BLaER1 (cell line): ENCODE data around the gene WDR18.

Experiments
- H3K27ac ChIP-seq: shearing (Covaris generic); formaldehyde crosslinking; 2 replicates; pipeline ENCODE4 v1.8.1; 2022
- H3K27me3 ChIP-seq: shearing (Covaris generic); formaldehyde crosslinking; 2 replicates; pipeline ENCODE4 v1.8.1; 2022
- H3K36me3 ChIP-seq: shearing (Covaris generic); formaldehyde crosslinking; 2 replicates; pipeline ENCODE4 v1.8.1; 2022
- H3K4me1 ChIP-seq: shearing (Covaris generic); formaldehyde crosslinking; 2 replicates; pipeline ENCODE4 v1.8.1; 2022
- H3K4me2 ChIP-seq: shearing (Covaris generic); formaldehyde crosslinking; 2 replicates; pipeline ENCODE4 v1.8.1; 2022
- H3K4me3 ChIP-seq: shearing (Covaris generic); formaldehyde crosslinking; 2 replicates; pipeline ENCODE4 v1.8.1; 2022
- H3K9ac ChIP-seq: shearing (Covaris generic); formaldehyde crosslinking; 2 replicates; pipeline ENCODE4 v1.8.1; 2022
- H3K9me3 ChIP-seq: shearing (Covaris generic); formaldehyde crosslinking; 2 replicates; pipeline ENCODE4 v1.8.1; 2022
- H4K20me1 ChIP-seq: shearing (Covaris generic); formaldehyde crosslinking; 2 replicates; pipeline ENCODE4 v1.8.1; 2022
- Cebpa-rat ChIP-seq: shearing (Covaris generic); IDR thresholded peaks from 2 replicates; pipeline ENCODE4 v1.8.1; 2022

WDR18 gene

DNA sequence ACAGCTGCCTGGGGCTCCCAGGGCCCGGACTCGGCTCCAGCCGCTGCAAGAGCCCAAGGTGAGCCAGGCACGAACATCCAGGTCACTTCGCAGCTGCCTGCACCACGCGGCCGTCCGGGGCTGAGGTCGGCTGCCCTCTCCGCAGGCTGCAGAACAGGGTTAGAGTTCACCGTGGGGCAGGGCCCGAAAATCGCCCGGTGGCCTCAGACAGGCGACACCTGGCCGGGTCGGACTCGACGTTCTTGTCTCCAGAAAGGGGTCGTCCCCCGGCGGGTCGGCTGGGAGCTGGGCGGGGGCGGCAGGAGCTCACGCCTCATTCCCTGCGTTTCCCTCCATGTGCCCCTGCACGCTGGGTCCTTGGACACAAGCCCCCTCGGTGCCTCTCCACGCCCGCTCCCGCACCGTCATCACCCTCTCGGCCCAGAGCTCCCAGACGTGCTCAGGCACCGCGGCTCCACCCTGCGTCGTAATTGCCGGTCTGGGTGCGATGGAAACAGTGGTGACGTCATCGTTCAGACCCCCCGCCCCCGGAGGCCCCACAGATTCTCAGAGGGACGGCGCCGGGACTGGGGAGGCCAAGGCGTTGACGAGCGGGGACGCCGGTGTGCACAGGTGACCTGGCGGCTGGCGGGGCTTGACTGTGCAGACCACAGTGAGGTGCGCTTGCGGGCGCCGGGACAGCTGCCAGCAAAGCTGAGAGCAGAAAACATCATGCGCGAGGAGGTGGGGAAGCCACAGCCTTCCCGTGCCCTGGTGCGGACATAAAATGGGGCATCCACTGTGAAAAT lies 12.1 kb downstream of the WDR18 start:
- Histone ChIP-seq H3K4me3 (0 out of 2 replicates have a peak overlapping the region, but pooled peaks have one; percentile 38), H3K9me3 (no peaks in the 10 kb centered on the region), H3K4me2 (peak overlapping the region; percentile 67), H4K20me1 (peaks cover 74% of the 10 kb centered on the region), H3K36me3 (peaks cover 33% of the 10 kb centered on the region), H3K9ac (no peak overlapping the region), H3K27ac (no peak overlapping the region), H3K27me3 (peaks cover 69% of the 10 kb centered on the region), H3K4me1 (peaks cover 38% of the 10 kb centered on the region)
- no peak for TF ChIP-seq Cebpa-rat

DNA sequence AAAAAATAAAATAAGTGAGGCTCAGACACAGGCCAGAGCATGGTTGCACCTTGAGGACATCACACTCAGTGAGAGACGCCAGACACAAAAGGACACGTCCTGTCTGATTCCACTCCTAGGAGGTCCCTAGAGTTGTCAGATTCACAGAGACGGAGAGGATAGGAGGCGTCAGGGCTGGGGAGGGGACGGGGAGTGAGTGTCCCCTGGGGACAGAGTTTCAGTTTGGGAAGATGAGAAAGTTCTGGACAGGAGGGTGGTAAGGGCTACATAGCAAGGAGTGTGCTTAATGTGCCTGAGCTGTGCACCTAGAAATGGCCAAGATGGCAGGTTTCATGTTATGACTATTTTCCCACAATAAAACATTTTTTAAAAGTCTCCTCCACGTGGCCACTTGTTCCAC lies 13.9 kb downstream of the WDR18 start:
- no peak for TF ChIP-seq Cebpa-rat
- Histone ChIP-seq H3K4me3 (no peak overlapping the region), H4K20me1 (peaks cover 69% of the 10 kb centered on the region), H3K36me3 (peaks cover 20% of the 10 kb centered on the region), H3K27ac (no peak overlapping the region), H3K9ac (no peak overlapping the region), H3K4me1 (peaks cover 44% of the 10 kb centered on the region), H3K4me2 (no peak overlapping the region), H3K27me3 (peaks cover 86% of the 10 kb centered on the region), H3K9me3 (no peaks in the 10 kb centered on the region)

DNA sequence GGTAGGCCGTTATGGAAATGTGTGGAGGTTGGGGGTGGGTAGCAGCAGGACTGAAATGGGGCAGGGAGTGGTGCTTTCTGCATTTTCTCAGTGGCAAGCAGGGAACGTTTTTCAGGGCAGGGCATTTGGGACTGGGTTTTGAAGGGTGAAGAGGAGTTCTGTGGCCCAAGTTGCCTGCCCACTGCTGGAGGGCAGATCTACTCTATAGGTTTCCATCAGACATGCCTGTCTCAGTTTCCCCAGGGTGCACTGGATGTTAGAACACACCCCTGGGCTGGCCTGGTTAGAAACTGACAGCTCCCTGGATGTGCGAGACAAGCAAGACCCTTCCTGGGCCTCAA lies 15.2 kb downstream of the WDR18 start:
- no peak overlapping the region for H3K4me3 ChIP-seq
- no peak for TF ChIP-seq Cebpa-rat
- H3K27ac ChIP-seq, result no peak overlapping the region
- no peak overlapping the region for H3K9ac ChIP-seq
- H3K4me2 ChIP-seq, result no peak overlapping the region
- peaks cover 42% of the 10 kb centered on the region for H3K4me1 ChIP-seq
- peaks cover 62% of the 10 kb centered on the region for H4K20me1 ChIP-seq
- H3K27me3 ChIP-seq, result peaks cover 92% of the 10 kb centered on the region
- no peaks in the 10 kb centered on the region for H3K9me3 ChIP-seq
- peaks cover 7% of the 10 kb centered on the region for H3K36me3 ChIP-seq

- Histone ChIP-seq H3K9me3 (no peaks in the 10 kb centered on the region), H3K9ac (no peak within 1 kb of the TSS), H3K4me1 (peaks cover 35% of the 10 kb centered on the region), H4K20me1 (peaks cover 54% of the 10 kb centered on the region), H3K27ac (no peak within 1 kb of the TSS), H3K4me3 (peak within 1 kb of the TSS; percentile 55), H3K27me3 (peaks cover 85% of the 10 kb centered on the region), H3K4me2 (peak within 1 kb of the TSS; percentile 66), H3K36me3 (no peaks in the 10 kb centered on the region)
- TF ChIP-seq Cebpa-rat, result no peak
Observed at GRCh38 chr19:1000095-1000494, 15.9 kb downstream of the WDR18 start, which contains the start of gene GRIN3B. TSS of gene GRIN3B (plus strand) at chr19:1000419. CDS start at chr19:1000438, 19 bp downstream.

GRCh38 chr19:1000591-1001537 lies 16.7 kb downstream of the WDR18 start:
- Histone ChIP-seq H4K20me1 (peaks cover 47% of the 10 kb centered on the region), H3K9me3 (no peaks in the 10 kb centered on the region), H3K4me1 (peaks cover 27% of the 10 kb centered on the region), H3K4me2 (peak overlapping the region; percentile 66), H3K27ac (no peak overlapping the region), H3K9ac (no peak overlapping the region), H3K36me3 (no peaks in the 10 kb centered on the region), H3K4me3 (peak overlapping the region; percentile 55), H3K27me3 (peaks cover 77% of the 10 kb centered on the region)
- no peak for TF ChIP-seq Cebpa-rat

GRCh38 chr19:1001538-1002166 lies 17.5 kb downstream of the WDR18 start:
- Histone ChIP-seq H3K4me3 (no peak overlapping the region), H3K4me2 (peak overlapping the region; percentile 66; the same call in 1 of the 2 replicates), H4K20me1 (peaks cover 42% of the 10 kb centered on the region), H3K36me3 (peaks cover 2% of the 10 kb centered on the region; the same call in 1 of the 2 replicates), H3K9me3 (no peaks in the 10 kb centered on the region), H3K27me3 (peaks cover 69% of the 10 kb centered on the region), H3K9ac (no peak overlapping the region), H3K27ac (no peak overlapping the region), H3K4me1 (peaks cover 19% of the 10 kb centered on the region)
- TF ChIP-seq Cebpa-rat, result no peak

GRCh38 chr19:1002600-1002999 lies 18.5 kb downstream of the WDR18 start:
- H3K27ac ChIP-seq, result no peak overlapping the region
- H3K4me3 ChIP-seq, result no peak overlapping the region
- TF ChIP-seq Cebpa-rat, result no peak
- H3K36me3 ChIP-seq, result peaks cover 11% of the 10 kb centered on the region; the same call in 1 of the 2 replicates
- peaks cover 43% of the 10 kb centered on the region for H4K20me1 ChIP-seq
- H3K4me2 ChIP-seq, result no peak overlapping the region
- H3K27me3 ChIP-seq, result peaks cover 60% of the 10 kb centered on the region
- H3K9me3 ChIP-seq, result no peaks in the 10 kb centered on the region
- H3K9ac ChIP-seq, result no peak overlapping the region
- peaks cover 17% of the 10 kb centered on the region for H3K4me1 ChIP-seq

DNA sequence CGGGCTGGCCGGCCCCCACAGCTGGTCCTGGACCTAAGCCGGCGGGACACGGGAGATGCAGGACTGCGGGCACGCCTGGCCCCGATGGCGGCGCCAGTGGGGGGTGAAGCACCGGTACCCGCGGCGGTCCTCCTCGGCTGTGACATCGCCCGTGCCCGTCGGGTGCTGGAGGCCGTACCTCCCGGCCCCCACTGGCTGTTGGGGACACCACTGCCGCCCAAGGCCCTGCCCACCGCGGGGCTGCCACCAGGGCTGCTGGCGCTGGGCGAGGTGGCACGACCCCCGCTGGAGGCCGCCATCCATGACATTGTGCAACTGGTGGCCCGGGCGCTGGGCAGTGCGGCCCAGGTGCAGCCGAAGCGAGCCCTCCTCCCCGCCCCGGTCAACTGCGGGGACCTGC lies 19.1 kb downstream of the WDR18 start:
- Histone ChIP-seq H3K27ac (no peak overlapping the region), H3K27me3 (peaks cover 53% of the 10 kb centered on the region), H3K4me2 (no peak overlapping the region), H3K4me3 (no peak overlapping the region), H3K9ac (no peak overlapping the region), H3K4me1 (peaks cover 17% of the 10 kb centered on the region), H4K20me1 (peaks cover 40% of the 10 kb centered on the region), H3K9me3 (no peaks in the 10 kb centered on the region), H3K36me3 (peaks cover 11% of the 10 kb centered on the region; the same call in 1 of the 2 replicates)
- TF ChIP-seq Cebpa-rat, result no peak

- TF ChIP-seq Cebpa-rat, result no peak
- Histone ChIP-seq H3K9ac (no peak overlapping the region), H3K27ac (no peak overlapping the region), H3K4me1 (peaks cover 17% of the 10 kb centered on the region), H4K20me1 (peaks cover 45% of the 10 kb centered on the region), H3K4me2 (no peak overlapping the region), H3K9me3 (no peaks in the 10 kb centered on the region), H3K27me3 (peaks cover 43% of the 10 kb centered on the region), H3K4me3 (no peak overlapping the region), H3K36me3 (peaks cover 21% of the 10 kb centered on the region)
Observed at GRCh38 chr19:1004204-1004802, 20.2 kb downstream of the WDR18 start.
